ENCODE results near the gene MSX2. TPM values are rescaled to one million over a fixed set of nuclear protein-coding genes. Genes with fewer than 3 reads are reported as not detected.

Gene MSX2
- total RNA-seq, 1 donor: 2.2 TPM

GRCh38 chr5:174718880-174719610 lies 5.3 kb upstream of the MSX2 start:
- no peaks in the 10 kb centered on the region for H4K20me1 ChIP-seq (ENCODE audit: insufficient read depth, low read length)
- H3K9me3 ChIP-seq (ENCODE audit: low read depth, low read length): no peaks in the 10 kb centered on the region
- peak; percentile 71 for DNase-seq (ENCODE audit: insufficient read length, low spot score, missing footprints)
- peaks cover 44% of the 10 kb centered on the region for H3K27me3 ChIP-seq (ENCODE audit: insufficient read depth, low read length)
- no peak for TF ChIP-seq CTCF (IDR thresholded peaks at IDR 0.05; ENCODE audit: extremely low read depth, low read depth, low read length)
- no peaks in the 10 kb centered on the region for H3K36me3 ChIP-seq (ENCODE audit: insufficient read depth, low read length)
- no peaks in the 10 kb centered on the region for H3K79me2 ChIP-seq (ENCODE audit: insufficient read depth, low read length)
- H3K27ac ChIP-seq (ENCODE audit: low read depth, low read length): no peak overlapping the region
- H3K4me1 ChIP-seq (ENCODE audit: insufficient read depth, low read length): no peaks in the 10 kb centered on the region
- H3K4me3 ChIP-seq (ENCODE audit: insufficient read depth, low read length): no peak overlapping the region
- no peak overlapping the region for H3K4me2 ChIP-seq (ENCODE audit: insufficient read depth, low read length)
- H2AFZ ChIP-seq (ENCODE audit: low read length): no peak overlapping the region

- no peak overlapping the region for H3K4me3 ChIP-seq (ENCODE audit: insufficient read depth, low read length)
- no peak for TF ChIP-seq CTCF (IDR thresholded peaks at IDR 0.05; ENCODE audit: extremely low read depth, low read depth, low read length)
- peak; percentile 41 for DNase-seq (ENCODE audit: insufficient read length, low spot score, missing footprints)
- no peaks in the 10 kb centered on the region for H3K4me1 ChIP-seq (ENCODE audit: insufficient read depth, low read length)
- no peaks in the 10 kb centered on the region for H4K20me1 ChIP-seq (ENCODE audit: insufficient read depth, low read length)
- H3K27me3 ChIP-seq (ENCODE audit: insufficient read depth, low read length): peaks cover 46% of the 10 kb centered on the region
- no peaks in the 10 kb centered on the region for H3K9me3 ChIP-seq (ENCODE audit: low read depth, low read length)
- H2AFZ ChIP-seq (ENCODE audit: low read length): no peak overlapping the region
- no peak overlapping the region for H3K27ac ChIP-seq (ENCODE audit: low read depth, low read length)
- no peak overlapping the region for H3K4me2 ChIP-seq (ENCODE audit: insufficient read depth, low read length)
- no peaks in the 10 kb centered on the region for H3K79me2 ChIP-seq (ENCODE audit: insufficient read depth, low read length)
- H3K36me3 ChIP-seq (ENCODE audit: insufficient read depth, low read length): no peaks in the 10 kb centered on the region
Observed at GRCh38 chr5:174719793-174720611, 4.4 kb upstream of the MSX2 start.

GRCh38 chr5:174720612-174721529 lies 3.5 kb upstream of the MSX2 start:
- peaks cover 49% of the 10 kb centered on the region for H3K27me3 ChIP-seq (ENCODE audit: insufficient read depth, low read length)

More at GRCh38 chr5:174720612-174721529, 3.5 kb upstream of the MSX2 start:
- Histone ChIP-seq H3K4me2 (ENCODE audit: insufficient read depth, low read length) (no peak overlapping the region), H4K20me1 (ENCODE audit: insufficient read depth, low read length) (no peaks in the 10 kb centered on the region), H3K36me3 (ENCODE audit: insufficient read depth, low read length) (no peaks in the 10 kb centered on the region), H3K4me3 (ENCODE audit: insufficient read depth, low read length) (no peak overlapping the region), H3K27ac (ENCODE audit: low read depth, low read length) (no peak overlapping the region), H2AFZ (ENCODE audit: low read length) (no peak overlapping the region), H3K79me2 (ENCODE audit: insufficient read depth, low read length) (no peaks in the 10 kb centered on the region), H3K9me3 (ENCODE audit: low read depth, low read length) (no peaks in the 10 kb centered on the region), H3K4me1 (ENCODE audit: insufficient read depth, low read length) (no peaks in the 10 kb centered on the region)
- peak; percentile 57 for DNase-seq (ENCODE audit: insufficient read length, low spot score, missing footprints)
- no peak for TF ChIP-seq CTCF (IDR thresholded peaks at IDR 0.05; ENCODE audit: extremely low read depth, low read depth, low read length)

All from osteoblast (primary cell).